GM18873 (cell line): ENCODE measurements around the gene SHISA6.

Source experiments
- ATAC-seq: cut with Tn5 transposase; IDR thresholded peaks from one replicate; pipeline ENCODE4 v1.9.1; 2021; ENCODE audit warnings: mild to moderate bottlenecking, moderate library complexity, moderate number of reproducible peaks; ENCODE audit not compliant: unreplicated experiment, low FRiP score

The SHISA6 gene

GRCh38 chr17:11503308-11504035 lies 262.5 kb downstream of the SHISA6 start:
- ATAC-seq: no peak

GRCh38 chr17:11506635-11507034 lies 265.6 kb downstream of the SHISA6 start:
- no peak for ATAC-seq

- no peak for ATAC-seq
These were observed 270.7 kb downstream of the SHISA6 start for GRCh38 chr17:11511696-11512095.

GRCh38 chr17:11514565-11514964 lies 273.6 kb downstream of the SHISA6 start:
- ATAC-seq: no peak

GRCh38 chr17:11514981-11515680 lies 274.1 kb downstream of the SHISA6 start:
- no peak for ATAC-seq

GRCh38 chr17:11515901-11516300 lies 274.9 kb downstream of the SHISA6 start:
- no peak for ATAC-seq

- no peak for ATAC-seq
These were observed 294.2 kb downstream of the SHISA6 start for GRCh38 chr17:11535231-11535630.

- no peak for ATAC-seq
These were observed 297.4 kb downstream of the SHISA6 start for GRCh38 chr17:11538366-11538765.

- ATAC-seq: no peak
These were observed 298.6 kb downstream of the SHISA6 start for GRCh38 chr17:11539637-11540036.

- no peak for ATAC-seq
These were observed 304.0 kb downstream of the SHISA6 start for GRCh38 chr17:11545002-11545401.

- ATAC-seq: no peak
These were observed 304.7 kb downstream of the SHISA6 start for GRCh38 chr17:11545696-11546095.

- no peak for ATAC-seq
These were observed 306.8 kb downstream of the SHISA6 start for GRCh38 chr17:11547853-11548252.

GRCh38 chr17:11548398-11548797 lies 307.4 kb downstream of the SHISA6 start:
- ATAC-seq: no peak

- ATAC-seq: no peak
These were observed 309.4 kb downstream of the SHISA6 start for GRCh38 chr17:11550431-11550830.

GRCh38 chr17:11551442-11551841 lies 310.4 kb downstream of the SHISA6 start:
- no peak for ATAC-seq

GRCh38 chr17:11553135-11553534 lies 312.1 kb downstream of the SHISA6 start:
- ATAC-seq: no peak

GRCh38 chr17:11554042-11554441 lies 313.0 kb downstream of the SHISA6 start:
- ATAC-seq: no peak

- no peak for ATAC-seq
These were observed 313.5 kb downstream of the SHISA6 start for GRCh38 chr17:11554542-11554941.

- ATAC-seq: no peak
These were observed 314.5 kb downstream of the SHISA6 start for GRCh38 chr17:11555530-11555929.

GRCh38 chr17:11557727-11558452 lies 316.9 kb downstream of the SHISA6 start:
- no peak for ATAC-seq

GRCh38 chr17:11558681-11559234 lies 317.7 kb downstream of the SHISA6 start:
- ATAC-seq: no peak
